ENCODE measurements around the gene CARTPT.

CARTPT gene

GRCh38 chr5:71747182-71747581, 28.1 kb downstream of the CARTPT start:
- Mint-ChIP-seq H3K27ac (no peak overlapping the region), H3K4me1 (no peaks in the 10 kb centered on the region), H3K36me3 (no peaks in the 10 kb centered on the region), H3K4me3 (no peak overlapping the region), H3K27me3 (peaks cover 17 to 25% of the 10 kb centered on the region in 2 donors), H3K9me3 (no peaks in the 10 kb centered on the region)
- DNase-seq: no peak
- ATAC-seq (replicated peaks): no peak

- no peak overlapping the region for H3K4me3 Mint-ChIP-seq
- H3K27ac Mint-ChIP-seq: no peak overlapping the region
- peaks cover 17 to 25% of the 10 kb centered on the region in 2 donors for H3K27me3 Mint-ChIP-seq
- no peaks in the 10 kb centered on the region for H3K4me1 Mint-ChIP-seq
- no peaks in the 10 kb centered on the region for H3K36me3 Mint-ChIP-seq
- no peak for DNase-seq
- no peak for ATAC-seq (replicated peaks)
- no peaks in the 10 kb centered on the region for H3K9me3 Mint-ChIP-seq
Measured at GRCh38 chr5:71748360-71748759, 29.3 kb downstream of the CARTPT start.

GRCh38 chr5:71751422-71751821, 32.3 kb downstream of the CARTPT start:
- no peak overlapping the region for H3K27ac Mint-ChIP-seq
- DNase-seq: no peak
- H3K36me3 Mint-ChIP-seq: no peaks in the 10 kb centered on the region
- H3K27me3 Mint-ChIP-seq: peaks cover 13 to 18% of the 10 kb centered on the region in 2 donors
- no peaks in the 10 kb centered on the region for H3K4me1 Mint-ChIP-seq
- no peak for ATAC-seq (replicated peaks)
- no peak overlapping the region for H3K4me3 Mint-ChIP-seq
- H3K9me3 Mint-ChIP-seq: no peaks in the 10 kb centered on the region

GRCh38 chr5:71752441-71753190, 33.5 kb downstream of the CARTPT start:
- no peaks in the 10 kb centered on the region for H3K9me3 Mint-ChIP-seq
- H3K36me3 Mint-ChIP-seq: no peaks in the 10 kb centered on the region
- no peak for ATAC-seq (replicated peaks)
- H3K4me3 Mint-ChIP-seq: no peak overlapping the region
- H3K27ac Mint-ChIP-seq: no peak overlapping the region
- no peak for DNase-seq
- peaks cover 8 to 12% of the 10 kb centered on the region in 2 donors for H3K27me3 Mint-ChIP-seq
- peaks cover 0 to 2% of the 10 kb centered on the region in 2 donors for H3K4me1 Mint-ChIP-seq

- Mint-ChIP-seq H3K27me3 (peaks cover 0 to 8% of the 10 kb centered on the region in 2 donors), H3K27ac (no peak overlapping the region), H3K4me1 (peaks cover 0 to 7% of the 10 kb centered on the region in 2 donors), H3K9me3 (no peaks in the 10 kb centered on the region), H3K4me3 (peak overlapping the region in 1 of 2 donors; percentile 13), H3K36me3 (no peaks in the 10 kb centered on the region)
- DNase-seq (no peak), ATAC-seq (replicated peaks) (peak; percentile 91 to 93)
Measured at GRCh38 chr5:71757590-71758543, 38.8 kb downstream of the CARTPT start.

- peaks cover 0 to 3% of the 10 kb centered on the region in 2 donors for H3K4me1 Mint-ChIP-seq
- no peaks in the 10 kb centered on the region for H3K36me3 Mint-ChIP-seq
- H3K27me3 Mint-ChIP-seq: peaks cover 7 to 22% of the 10 kb centered on the region in 2 donors
- DNase-seq (no peak), ATAC-seq (replicated peaks) (no peak)
- H3K4me3 Mint-ChIP-seq: no peak overlapping the region
- H3K27ac Mint-ChIP-seq: no peak overlapping the region
- no peaks in the 10 kb centered on the region for H3K9me3 Mint-ChIP-seq
Measured at GRCh38 chr5:71762826-71763225, 43.8 kb downstream of the CARTPT start.

- no peaks in the 10 kb centered on the region for H3K4me1 Mint-ChIP-seq
- peaks cover 7 to 16% of the 10 kb centered on the region in 2 donors for H3K27me3 Mint-ChIP-seq
- DNase-seq (no peak), ATAC-seq (replicated peaks) (no peak)
- no peak overlapping the region for H3K4me3 Mint-ChIP-seq
- no peaks in the 10 kb centered on the region for H3K36me3 Mint-ChIP-seq
- H3K27ac Mint-ChIP-seq: no peak overlapping the region
- no peaks in the 10 kb centered on the region for H3K9me3 Mint-ChIP-seq
Measured at GRCh38 chr5:71767661-71768060, 48.6 kb downstream of the CARTPT start.

GRCh38 chr5:71769287-71769686, 50.2 kb downstream of the CARTPT start:
- peaks cover 16 to 20% of the 10 kb centered on the region in 2 donors for H3K27me3 Mint-ChIP-seq
- H3K4me1 Mint-ChIP-seq: no peaks in the 10 kb centered on the region
- H3K9me3 Mint-ChIP-seq: no peaks in the 10 kb centered on the region
- ATAC-seq (replicated peaks) (no peak), DNase-seq (no peak)
- no peak overlapping the region for H3K27ac Mint-ChIP-seq
- H3K36me3 Mint-ChIP-seq: no peaks in the 10 kb centered on the region
- H3K4me3 Mint-ChIP-seq: no peak overlapping the region

GRCh38 chr5:71770381-71770780, 51.3 kb downstream of the CARTPT start:
- no peaks in the 10 kb centered on the region for H3K9me3 Mint-ChIP-seq

More at GRCh38 chr5:71770381-71770780, 51.3 kb downstream of the CARTPT start:
- ATAC-seq (replicated peaks) (no peak), DNase-seq (no peak)
- peaks cover 16% of the 10 kb centered on the region in 2 donors for H3K27me3 Mint-ChIP-seq
- H3K4me1 Mint-ChIP-seq: no peaks in the 10 kb centered on the region
- no peak overlapping the region for H3K4me3 Mint-ChIP-seq
- no peak overlapping the region for H3K27ac Mint-ChIP-seq
- H3K36me3 Mint-ChIP-seq: no peaks in the 10 kb centered on the region
